Activated T-cell treated with anti-CD3 and anti-CD28 coated beads for 4 hours (primary cell): Measurements from ENCODE around the gene TRIM28.

Experiments used
- DNase-seq: peaks from one replicate; pipeline ENCODE4 v3.0.0-alpha.2; 2020

TRIM28 gene

DNA sequence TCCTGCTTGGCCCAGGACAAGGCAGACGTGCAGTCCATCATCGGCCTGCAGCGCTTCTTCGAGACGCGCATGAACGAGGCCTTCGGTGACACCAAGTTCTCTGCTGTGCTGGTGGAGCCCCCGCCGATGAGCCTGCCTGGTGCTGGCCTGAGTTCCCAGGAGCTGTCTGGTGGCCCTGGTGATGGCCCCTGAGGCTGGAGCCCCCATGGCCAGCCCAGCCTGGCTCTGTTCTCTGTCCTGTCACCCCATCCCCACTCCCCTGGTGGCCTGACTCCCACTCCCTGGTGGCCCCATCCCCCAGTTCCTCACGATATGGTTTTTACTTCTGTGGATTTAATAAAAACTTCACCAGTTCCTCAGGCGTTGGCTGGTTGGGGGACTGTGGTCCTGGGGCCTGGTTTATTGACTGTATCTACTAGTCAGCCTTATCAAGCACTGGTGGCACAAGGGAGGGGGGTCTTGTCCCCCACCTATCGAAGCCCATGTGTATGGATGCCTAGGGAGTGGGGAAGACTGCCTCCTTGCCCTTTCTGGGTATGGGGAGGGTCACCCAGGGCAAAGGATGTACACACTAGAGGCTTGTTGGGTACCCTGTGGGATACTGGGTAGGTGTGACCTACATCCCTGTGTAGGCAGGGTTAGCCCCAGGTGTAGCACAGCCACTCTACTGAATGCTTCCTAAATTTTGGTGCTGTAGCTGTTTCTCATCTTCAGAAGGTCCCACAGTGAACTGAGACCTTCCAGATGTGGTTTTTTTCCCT lies 6.7 kb downstream of the TRIM28 start:
- DNase-seq = no peak

DNA sequence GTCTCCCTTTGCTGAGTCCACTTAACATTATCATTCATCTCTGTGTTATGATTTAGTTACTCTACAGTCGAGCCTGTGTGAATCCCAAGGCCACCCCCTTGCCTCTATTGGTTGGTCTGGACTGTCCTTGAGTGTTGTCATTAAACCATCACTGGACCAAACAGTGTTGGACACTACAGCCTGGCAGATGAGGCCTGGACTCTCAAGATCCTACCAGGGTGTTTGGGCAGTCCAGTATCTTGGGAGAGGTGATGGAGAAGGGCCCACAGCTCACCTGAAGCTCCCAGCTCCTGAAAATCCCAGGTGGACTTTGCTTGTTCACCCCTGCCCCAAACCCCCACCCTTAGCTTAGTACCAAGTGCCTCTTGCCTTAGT lies 7.2 kb downstream of the TRIM28 start:
- no peak for DNase-seq

DNA sequence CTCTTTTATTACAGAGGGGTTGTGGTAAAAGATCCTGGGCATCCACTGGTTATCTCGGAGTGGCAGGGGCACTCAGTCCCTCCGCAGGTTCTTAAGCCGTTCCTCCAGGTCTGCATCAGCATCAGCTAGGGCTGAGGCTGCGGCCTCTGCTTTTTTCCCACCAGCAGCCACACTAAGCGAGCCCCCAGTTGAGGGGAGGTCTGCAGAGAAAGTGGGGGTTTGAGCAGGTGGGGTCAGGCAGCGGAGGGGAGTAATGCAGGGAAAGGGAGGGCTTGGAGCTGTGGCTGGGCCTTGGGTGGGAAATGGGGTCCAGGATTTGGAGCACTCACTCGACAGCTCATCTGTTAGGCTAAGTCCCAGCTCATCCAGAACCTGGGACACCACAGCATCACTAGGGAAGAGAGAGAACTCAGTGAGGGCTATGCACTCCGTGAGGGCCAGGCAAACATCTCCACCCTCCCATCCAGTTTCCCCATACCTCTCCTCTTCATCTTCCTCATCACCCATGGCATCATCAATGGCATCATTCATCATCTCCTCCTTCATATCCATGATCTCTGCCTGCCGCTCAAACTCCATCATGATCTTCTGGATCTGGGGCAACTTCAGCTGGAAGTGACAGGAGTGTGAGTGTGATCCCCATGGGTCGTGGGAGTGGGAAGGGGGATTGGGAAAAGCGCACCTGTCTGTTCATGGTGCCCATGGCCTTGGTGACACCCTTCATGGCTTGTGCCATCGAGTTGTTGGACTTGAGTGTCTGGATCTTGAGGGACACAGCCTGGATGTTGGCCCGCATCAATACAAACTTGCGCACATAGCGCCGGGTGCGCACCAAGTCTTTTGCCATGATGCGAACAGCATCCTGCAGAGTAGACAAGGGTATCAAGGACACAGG lies 8.0 kb downstream of the TRIM28 start:
- DNase-seq = no peak

DNA sequence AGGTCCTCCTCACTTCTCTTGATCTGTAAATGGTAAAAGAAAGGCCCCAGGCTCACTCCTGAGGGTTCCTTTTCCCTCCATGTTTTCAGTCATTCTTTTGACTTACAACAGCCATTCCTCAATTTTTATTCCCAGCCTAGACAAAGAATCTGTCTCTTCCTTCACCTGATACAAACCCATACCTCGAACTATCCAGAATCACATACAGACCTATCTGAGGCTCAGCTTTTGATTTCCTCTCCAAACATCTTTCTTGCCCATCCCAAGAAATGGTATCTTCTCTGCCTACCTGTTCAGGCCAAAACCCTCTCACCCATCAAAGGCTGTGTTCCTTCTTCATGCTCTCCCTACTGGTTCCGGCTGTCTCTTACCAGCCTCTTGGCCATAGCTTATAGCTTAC lies 8.8 kb downstream of the TRIM28 start:
- DNase-seq = no peak

DNA sequence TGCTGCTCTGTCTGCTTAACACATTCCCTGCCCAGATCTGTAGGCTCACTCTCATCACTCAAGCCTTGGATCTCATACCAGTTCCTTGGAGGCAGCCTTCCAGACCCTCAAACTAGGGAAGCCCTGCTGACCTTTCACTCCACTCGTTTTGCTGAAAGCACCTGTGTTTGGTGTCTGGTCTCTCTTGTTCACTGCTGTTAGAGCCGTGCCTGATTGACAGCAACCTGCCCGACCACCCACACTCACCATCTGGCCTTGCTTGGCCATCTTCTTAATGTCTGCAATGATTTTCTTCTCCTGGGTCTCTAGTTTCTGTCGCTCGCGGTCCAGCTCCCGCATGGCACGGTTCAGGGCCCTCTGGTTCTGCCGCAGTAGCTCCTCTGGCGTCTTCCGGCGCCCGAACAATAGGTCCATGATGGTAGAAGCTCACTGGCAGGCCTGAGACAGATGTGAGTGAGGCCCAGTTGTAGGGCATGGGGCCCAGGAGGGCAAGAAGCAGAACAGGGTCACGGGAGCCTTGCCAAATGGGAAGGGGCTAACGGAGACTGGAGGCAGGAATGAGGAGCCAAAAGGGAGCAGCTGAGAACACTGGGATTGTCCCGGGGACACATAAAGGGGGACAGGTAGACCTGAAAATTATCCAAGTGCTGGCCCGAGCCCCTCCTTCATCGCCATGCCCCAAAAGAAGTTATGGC lies 10.1 kb downstream of the TRIM28 start:
- DNase-seq = no peak

DNA sequence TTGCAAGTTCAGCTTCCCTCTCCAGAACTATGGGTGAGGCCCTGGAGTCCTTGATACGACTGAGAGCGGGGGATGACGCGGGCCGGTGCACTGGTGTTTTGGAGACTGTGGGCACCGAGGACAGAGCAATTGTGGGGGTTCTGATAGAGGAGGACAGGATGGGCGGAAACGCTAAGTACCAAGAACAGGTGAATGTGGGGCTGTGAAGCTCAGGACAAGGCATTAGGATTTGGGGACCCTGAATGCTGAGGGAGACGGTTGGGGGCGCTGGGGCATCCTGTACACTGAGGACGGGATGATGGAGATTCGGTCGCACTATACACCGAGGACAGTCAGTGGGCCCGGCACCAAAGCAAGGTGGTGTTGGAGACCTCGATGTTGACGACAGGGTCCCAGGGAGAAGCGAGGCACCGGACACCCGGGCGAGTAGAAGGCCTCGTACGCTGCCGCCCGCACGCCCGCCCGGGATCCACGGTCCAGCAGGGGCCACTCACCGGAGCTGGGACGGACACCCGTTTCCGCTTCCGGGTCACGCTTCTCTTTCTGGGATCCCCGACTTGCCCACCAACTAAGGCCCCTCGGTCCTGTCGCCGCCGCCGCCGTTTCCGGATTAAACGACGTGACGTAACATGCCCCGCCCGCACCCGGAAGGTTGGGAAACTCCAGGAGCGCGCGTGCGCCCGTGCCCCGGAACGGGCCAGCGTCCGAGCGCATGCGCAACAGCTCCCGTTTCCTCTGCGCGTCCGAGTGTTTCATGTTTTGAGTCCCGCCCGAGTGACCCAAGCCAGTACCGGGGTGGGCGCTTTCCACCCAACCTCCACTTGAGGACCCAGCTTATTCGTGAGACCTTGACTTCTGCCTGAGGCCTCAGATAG lies 10.9 kb downstream of the TRIM28 start, which contains the start of gene CHMP2A:
Gene CHMP2A (minus strand): TSS at position 612 of the 875 bp plus-strand sequence. CDS start 893 bp downstream, outside the sequence.
- peak; percentile 95 for DNase-seq

DNA sequence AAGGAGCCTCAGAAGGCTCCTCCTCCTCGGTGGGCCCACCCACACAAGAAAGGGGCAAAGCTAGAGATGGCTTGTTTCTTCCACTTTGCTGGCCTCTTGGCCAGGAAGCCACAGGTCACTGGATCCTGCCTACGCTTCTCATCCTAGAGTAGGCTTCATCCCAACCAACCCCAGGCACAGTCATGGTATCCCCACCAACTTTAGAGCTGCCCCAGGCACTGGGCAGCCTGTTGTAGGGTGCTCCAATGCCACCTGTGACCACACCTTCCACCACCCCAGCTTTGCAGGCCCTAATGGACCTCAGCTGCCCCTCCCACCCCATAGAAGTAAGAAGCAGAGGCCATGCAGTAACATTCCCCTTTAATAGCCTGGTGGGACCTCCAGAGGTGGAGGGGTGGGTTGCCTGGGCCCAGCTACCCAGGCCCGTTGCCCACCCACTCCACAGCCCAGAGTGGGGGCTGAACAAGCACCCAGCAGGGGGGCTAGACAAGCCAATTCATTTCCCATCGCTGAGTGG lies 11.6 kb downstream of the TRIM28 start:
- DNase-seq = no peak

DNA sequence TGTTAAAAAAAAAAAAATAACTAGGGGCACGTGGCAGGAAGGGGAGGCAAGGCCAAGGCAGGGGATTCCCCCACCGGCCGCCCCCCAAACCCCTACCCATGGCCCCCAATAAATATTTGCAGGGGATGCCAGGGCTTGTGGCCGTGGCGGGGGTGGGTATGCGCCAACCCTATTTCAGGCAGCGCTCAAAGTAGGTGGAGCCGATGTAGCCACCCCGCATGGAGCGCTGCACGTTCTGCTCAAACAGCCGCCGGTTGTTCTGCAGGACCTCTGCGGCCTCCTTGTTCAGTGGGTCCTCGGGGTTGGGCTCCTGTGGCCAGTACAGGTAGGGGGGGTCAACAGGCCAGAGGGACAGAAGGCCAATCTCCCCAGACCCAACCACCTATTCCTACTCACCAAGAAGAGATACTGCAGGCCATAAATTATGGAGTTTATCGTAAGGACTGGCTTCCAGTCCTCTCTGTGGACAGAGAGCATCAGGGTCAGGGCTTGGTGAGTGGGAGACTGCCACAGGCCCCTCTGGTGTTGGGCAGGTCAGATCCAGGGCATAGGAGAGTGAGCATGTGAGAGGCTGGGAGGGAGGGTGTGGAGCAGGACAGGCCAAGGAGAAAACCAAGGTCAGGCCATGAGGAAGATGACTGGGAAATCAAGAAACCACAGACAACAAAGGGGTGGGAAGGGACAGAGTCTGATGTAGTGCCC lies 12.2 kb downstream of the TRIM28 start:
- DNase-seq = no peak

DNA sequence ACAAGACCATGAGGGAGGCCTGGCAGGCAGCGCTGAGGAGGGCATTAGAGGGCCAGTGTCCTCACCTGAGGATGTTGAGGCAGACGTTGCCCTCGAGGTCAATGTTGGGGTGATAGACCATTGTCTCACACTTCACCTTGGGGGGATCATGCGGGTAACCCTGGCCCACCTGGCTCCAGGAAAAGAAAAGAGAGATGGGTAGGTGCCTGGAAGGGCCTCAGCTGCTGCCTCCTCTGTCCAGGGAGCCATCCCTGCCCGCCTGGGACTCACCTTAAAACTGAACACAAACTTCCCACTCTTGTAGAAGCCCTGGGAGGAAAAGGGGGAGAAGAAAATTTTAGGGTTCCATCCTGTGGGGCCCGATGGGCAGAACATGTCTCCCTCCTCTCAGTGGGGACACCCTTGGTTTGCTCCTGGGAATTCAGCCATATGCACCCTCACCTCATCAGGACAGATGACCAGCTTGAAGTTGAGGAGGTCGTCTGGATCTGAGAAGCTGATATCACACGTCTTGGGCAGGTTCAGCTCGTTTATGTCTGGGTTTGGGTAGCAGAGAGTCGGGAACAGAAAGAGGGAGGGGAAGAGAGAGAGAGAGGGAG lies 12.9 kb downstream of the TRIM28 start:
- no peak for DNase-seq

DNA sequence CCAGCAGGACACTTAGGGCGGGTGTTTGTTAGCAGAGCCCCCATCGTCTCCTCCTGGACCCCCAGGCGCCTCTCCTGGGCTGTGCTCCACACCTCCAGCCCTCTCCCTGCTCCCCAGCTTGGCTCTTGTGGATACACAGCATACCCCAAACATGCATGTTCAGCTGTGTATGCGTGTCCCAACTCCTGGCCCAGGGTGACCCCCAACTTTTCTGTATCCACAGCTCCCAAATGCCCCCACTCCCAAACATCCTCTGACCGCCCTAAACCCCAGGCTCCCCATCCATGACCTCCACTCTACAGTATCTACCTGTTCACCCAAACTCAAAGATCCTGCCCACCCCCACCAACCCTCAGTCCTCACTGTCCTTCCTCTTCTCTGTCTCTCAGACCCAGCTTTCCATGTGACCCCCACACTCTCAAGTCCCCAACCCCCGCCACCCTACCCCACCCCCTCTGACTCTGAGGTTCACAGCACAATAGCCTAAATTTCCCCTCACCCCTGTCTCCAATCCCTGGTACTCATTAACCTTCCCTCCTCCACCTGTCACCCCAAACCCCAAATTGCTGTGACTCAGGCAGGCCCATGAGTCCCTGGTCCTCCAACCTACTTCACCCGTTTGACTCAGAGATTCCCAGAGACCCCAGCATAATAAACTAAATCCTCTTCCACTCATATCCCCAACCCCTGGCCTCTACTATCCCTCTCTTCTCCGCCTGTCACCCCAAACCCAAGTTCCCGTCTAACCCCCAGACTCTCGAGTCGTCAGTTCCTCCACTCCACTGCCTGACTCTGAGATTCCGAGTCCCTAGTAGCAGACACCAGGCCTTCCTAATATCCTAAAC lies 13.6 kb downstream of the TRIM28 start:
- no peak for DNase-seq

DNA sequence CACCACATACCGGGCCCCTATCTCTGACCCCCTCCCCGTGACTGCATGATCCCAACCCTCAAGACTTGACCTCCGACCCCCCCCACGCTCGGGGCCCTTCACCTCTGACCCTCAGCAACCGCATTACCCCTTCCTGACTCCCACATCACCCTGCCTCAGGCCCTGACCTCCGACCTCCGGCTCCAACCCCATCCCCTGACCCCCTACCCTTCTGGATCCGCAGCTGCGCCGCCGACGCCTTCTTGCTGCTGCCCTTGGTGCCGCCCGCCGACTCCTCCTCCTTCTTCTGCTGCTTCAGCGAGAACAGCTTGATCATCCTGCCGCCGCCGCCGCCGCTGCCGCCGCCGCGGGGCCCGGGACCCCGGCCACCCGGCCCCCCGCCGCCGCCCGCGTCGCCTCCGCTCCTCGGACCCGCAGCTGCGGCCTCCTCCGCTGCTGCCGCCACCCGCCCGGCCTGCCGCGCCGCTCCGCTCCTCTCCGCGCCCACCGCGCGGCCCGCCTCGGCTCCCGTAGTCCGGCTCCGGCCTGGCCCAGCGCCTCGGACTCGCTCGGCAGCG lies 14.3 kb downstream of the TRIM28 start, which contains the start of gene UBE2M:
Gene UBE2M (minus strand): TSS at position 546 of the 557 bp plus-strand sequence. CDS start 230 bp downstream, at position 316.
- DNase-seq = peak; percentile 44

DNA sequence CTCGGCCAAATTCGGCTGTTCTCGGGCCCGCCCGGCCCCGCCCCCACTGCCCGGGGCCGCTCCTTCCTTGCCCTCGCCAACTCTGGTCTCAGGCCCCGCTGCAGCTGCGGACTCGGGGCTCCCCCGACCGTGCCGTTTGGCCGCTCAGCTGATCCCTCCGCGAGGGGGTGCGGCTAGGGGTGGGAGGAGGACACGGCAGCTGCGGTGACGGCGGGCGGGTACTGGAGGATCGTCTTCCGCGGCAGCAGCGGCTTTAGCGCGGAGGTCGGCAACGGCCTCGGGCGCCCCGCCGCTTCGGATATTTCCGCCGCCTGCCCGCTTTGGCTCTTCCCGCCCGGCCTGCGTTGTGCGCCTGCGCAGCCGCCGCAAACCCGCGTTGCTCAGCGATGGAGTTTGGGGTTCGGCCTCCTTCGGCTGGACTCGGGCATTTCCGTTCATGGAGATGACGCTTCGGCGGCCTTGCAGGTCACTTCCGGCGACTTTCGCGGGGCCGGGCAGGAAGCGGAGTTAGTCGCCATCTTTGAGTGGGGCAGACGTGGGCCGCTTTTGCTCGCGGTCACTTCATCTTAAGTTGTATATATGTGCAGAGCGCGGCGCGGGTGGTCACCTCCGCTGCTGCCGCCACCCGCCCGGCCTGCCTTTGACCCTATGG lies 14.9 kb downstream of the TRIM28 start:
- DNase-seq = peak; percentile 98

DNA sequence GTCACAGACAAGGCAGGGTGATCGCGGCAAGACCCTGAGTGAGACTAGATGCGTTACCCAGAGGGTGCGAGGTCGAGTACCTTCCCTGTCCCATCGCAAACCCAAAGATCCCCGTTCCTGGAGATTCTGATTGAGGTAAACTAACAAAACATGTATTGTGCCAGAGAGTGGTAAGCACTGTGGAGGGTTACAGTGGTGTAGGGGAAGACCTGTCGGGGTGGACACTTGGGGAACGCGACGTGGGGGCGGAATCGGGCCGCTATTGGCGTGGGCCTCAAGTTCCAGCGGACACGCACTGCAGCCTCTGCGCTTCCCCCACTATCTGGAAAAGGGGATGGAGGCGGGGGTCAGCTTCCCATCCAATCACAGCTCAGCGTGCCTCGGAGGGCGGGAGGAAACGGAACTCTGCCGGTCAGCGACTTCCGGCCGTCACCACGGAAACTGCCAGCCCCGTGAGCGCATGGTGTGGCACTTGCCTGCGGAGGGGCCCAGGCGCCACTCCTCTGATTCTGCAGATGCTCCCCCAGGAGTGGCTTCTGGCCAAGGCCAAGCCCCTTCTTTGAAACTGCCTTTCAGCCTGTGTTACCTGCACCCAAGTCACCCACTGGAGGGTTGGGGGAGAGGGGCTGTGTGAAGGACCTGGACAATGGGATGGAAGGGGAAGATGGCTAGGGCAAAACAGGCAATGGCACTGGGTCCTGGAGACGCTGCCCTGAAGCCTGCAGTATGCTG lies 15.6 kb downstream of the TRIM28 start:
- DNase-seq = peak; percentile 35

DNA sequence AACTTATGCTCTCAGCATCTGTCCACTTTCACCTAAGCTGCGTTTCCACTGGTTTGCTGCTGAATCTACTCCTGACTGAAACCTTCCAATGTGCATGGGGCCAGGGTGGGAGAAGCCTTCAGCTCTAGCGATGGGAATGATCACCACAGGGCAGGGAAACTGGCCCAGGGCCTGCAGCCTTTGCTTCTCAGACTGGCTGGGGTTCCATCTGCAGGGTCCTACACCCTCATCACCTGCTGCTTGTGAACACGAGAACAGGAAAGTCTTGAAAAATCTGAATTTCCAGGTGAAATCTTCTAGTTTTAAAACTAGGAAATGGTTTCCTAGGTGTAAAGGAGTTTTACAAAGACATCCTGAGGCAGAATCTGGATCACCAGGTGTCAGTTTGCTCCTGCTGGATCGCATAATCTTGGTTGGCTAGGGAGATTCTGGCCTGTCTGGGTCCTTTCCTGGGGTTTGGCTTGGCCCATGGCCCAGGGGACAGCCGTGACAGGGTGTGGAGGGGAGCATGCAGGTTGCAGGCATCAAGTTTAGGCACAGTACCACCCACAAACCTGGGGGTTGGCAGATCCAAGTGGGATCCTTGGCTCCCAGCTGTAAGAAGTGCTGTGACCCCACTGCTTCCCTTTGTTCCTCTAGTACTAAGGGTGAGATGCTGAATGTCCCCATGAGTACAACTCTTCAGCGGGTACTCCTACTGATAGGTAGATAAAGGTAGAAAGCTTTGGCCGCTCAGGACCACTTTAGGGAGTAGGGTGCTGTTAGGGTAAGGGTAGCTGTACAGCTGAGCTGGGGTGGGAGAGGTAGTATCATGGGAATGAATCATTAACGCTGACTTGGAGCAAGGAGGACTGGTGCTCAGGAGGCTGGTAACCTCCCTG lies 16.4 kb downstream of the TRIM28 start:
- no peak for DNase-seq

DNA sequence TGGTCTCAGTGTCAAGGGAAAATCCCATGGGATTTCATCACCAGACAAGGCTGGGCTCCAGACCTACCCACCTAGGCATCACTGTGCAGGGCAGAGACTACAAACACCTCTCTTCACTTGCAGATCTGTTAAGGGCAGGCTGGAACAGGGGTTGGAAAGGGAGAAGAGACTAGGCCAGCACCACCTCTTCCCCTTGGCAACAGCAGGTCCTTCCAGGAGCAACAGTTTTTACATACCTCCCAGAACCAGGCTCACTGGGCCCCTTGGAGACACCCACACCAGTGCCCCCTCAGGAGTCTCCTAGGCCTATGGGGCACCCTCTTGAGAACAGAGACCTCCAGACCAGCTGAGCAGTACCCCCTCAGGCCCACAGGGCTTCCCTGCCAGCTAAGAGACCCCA lies 17.1 kb downstream of the TRIM28 start:
- no peak for DNase-seq

DNA sequence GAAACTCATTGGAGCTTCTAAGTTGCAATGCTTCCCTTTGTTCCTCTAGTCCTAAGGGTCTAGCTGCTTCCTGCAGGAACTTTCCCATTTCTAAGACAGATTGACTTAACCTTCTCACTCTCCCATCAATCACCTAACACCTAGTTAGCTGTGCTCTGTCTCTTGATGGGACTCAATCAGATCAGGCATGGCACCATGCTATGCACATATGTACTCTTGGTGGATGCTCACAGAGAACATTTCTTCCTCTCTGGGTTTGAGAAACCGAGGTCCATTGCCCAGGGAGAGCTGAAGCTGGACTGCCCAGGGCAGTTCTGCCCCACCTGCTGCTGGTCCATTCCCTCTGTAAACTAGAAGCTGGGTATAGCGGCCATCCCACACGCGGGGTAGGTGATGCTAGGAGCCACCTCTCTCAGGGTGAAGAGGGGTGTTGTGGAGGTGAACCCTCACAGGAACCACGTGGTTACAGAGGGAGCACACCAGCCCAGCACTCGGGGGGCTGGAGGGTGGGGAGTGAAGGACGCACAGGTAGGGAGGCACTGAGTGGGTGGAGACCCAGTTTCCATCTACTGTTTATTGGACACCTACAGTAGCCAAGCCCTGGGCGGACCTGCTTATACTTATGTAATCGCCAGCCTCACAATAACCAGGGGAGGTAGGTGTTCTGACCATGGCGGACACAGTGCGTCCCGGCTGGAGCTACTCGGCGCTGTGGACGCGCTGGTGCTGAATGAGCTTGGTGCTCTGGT lies 17.7 kb downstream of the TRIM28 start:
- DNase-seq = no peak
